Thyroid gland (tissue), 4 donors: ENCODE data around the gene MAJIN. TPM values are rescaled to one million over a fixed set of nuclear protein-coding genes. Genes with fewer than 3 reads are reported as not detected.

Experiments
- DNase-seq, 2 donors: peaks; one replicate each; pipeline ENCODE4 v3.0.0-alpha.2; 2019
- H3K27ac ChIP-seq, 3 donors: fragments of 200-600 bp; sonication (generic); 1 replicate in 2 of 3; 2 replicates in 1 of 3; pipeline ENCODE4 v1.5.1; 2016 to 2019; ENCODE audit warnings: mild to moderate bottlenecking in 1 of 3, moderate library complexity in 1 of 3
- H3K27me3 ChIP-seq: fragments of 200-600 bp; sonication (generic); one replicate; pipeline ENCODE4 v1.5.1; 2019
- H3K36me3 ChIP-seq, 2 donors: fragments of 200-600 bp; sonication (generic); one replicate each; pipeline ENCODE4 v1.5.1; 2016 to 2019
- H3K4me1 ChIP-seq, 2 donors: fragments of 200-600 bp; sonication (generic); one replicate each; pipeline ENCODE4 v1.5.1; 2017 to 2019
- H3K4me3 ChIP-seq, 3 donors: fragments of 200-600 bp; sonication (generic); replicated peaks in 1 of 3; 1 replicate in 2 of 3; 2 replicates in 1 of 3; pipeline ENCODE4 v1.5.1; 2016; ENCODE audit warnings: mild to moderate bottlenecking in 1 of 3
- H3K9me3 ChIP-seq: fragments of 200-600 bp; sonication (generic); one replicate; pipeline ENCODE4 v1.5.1; 2017
- POLR2A ChIP-seq, 2 donors: fragments of 450-650 bp; IDR thresholded peaks; one replicate each; pipeline ENCODE4 v1.6.1; 2017; ENCODE audit warnings: antibody characterized with exemption in 2 of 2, mild to moderate bottlenecking in 2 of 2, moderate library complexity in 1 of 2
- WGBS, 2 donors: methylation state at CpG; one replicate each; pipeline ENCODE4 v1.1.5; 2017; 5-methylcytosine and 5-hydroxymethylcytosine counted together
- intact Hi-C: fragments of 100-400 bp; cut with DNase I; formaldehyde crosslinking; loops from one replicate; pipeline ENCODE4 v1.15.1; 2023
- total RNA-seq, 4 donors: library from RNA; depleted of rRNA; stranded (reverse); fragments of >200 nt; gene quantifications; one replicate each; pipeline ENCODE4 v1.2.3, GENCODE V29; 2016
- TF ChIP-seq, protein P1 (sequence below), 6 experiments: fragments of 200-600 bp in 3 of 6; fragments of 450-650 bp in 3 of 6; sonication (generic) in 3 of 6; IDR thresholded peaks; one replicate each; pipeline ENCODE4 v1.5.1; 2016 to 2019; ENCODE audit warnings: antibody characterized with exemption in 6 of 6, mild to moderate bottlenecking in 2 of 6, inconsistent platforms in 1 of 6, moderate library complexity in 1 of 6

The MAJIN gene
- total RNA-seq, 4 donors from 2014 or later, result 0.27 TPM; not detected in 3

DNA sequence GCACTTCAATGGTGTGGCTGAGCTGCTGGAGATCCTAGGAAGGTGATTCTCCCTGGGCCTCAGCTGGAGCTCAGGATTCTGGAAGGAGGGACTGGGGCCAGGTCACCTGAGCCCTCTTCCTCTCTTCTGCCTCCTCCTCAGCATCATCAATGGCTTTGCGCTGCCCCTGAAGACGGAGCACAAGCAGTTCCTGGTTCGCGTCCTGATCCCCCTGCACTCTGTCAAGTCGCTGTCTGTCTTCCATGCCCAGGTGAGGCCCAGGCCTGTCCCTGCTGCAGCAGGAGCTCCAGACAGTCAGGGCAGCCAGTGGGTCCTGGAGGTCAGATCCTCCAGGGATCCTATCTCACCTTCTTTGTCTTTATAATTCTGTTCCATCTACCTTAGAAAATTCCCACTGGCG lies 41.6 kb downstream of the MAJIN start:
- no peak overlapping the region for H3K27ac ChIP-seq
- 98 to 99% methylated on average over 6 of the region's 6 CpGs for WGBS, 2 donors
- TF ChIP-seq, protein P1, sequence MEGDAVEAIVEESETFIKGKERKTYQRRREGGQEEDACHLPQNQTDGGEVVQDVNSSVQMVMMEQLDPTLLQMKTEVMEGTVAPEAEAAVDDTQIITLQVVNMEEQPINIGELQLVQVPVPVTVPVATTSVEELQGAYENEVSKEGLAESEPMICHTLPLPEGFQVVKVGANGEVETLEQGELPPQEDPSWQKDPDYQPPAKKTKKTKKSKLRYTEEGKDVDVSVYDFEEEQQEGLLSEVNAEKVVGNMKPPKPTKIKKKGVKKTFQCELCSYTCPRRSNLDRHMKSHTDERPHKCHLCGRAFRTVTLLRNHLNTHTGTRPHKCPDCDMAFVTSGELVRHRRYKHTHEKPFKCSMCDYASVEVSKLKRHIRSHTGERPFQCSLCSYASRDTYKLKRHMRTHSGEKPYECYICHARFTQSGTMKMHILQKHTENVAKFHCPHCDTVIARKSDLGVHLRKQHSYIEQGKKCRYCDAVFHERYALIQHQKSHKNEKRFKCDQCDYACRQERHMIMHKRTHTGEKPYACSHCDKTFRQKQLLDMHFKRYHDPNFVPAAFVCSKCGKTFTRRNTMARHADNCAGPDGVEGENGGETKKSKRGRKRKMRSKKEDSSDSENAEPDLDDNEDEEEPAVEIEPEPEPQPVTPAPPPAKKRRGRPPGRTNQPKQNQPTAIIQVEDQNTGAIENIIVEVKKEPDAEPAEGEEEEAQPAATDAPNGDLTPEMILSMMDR (IDR thresholded peaks at IDR 0.05), result no peak
- no peak for TF ChIP-seq POLR2A (IDR thresholded peaks at IDR 0.05)
- peaks cover 8 to 10% of the 10 kb centered on the region in 2 donors for H3K4me1 ChIP-seq
- no peaks in the 10 kb centered on the region for H3K27me3 ChIP-seq
- no peaks in the 10 kb centered on the region for H3K9me3 ChIP-seq
- intact Hi-C loops, result loop anchor here (10.0 kb wide), 1 partner anchor 64 kb away; the partner anchor contains the start of gene BATF2
- DNase-seq, result no peak
- H3K36me3 ChIP-seq, result peaks cover 36 to 65% of the 10 kb centered on the region in 2 donors
- H3K4me3 ChIP-seq, result no peak overlapping the region

DNA sequence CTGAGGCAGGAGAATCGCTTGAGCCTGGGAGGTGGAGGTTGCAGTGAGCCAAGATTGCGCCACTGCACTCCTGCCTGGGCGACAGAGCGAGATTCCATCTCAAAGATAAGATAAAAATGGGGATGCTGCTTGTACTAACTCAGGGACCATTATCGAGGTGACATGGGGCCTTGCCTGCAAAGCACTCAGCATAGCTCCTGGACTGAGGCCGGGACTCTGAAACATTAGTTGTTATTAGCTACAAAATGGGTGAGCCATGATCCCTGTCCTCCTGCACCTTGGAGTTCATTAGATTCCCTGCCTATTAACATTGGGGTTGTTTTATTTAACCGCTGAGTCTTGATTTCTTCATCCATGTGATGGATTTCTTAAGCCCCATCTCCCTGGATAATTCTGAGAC lies 42.3 kb downstream of the MAJIN start:
- peaks cover 36 to 65% of the 10 kb centered on the region in 2 donors for H3K36me3 ChIP-seq
- TF ChIP-seq, protein P1 (IDR thresholded peaks at IDR 0.05), result no peak
- TF ChIP-seq POLR2A (IDR thresholded peaks at IDR 0.05), result no peak

DNA sequence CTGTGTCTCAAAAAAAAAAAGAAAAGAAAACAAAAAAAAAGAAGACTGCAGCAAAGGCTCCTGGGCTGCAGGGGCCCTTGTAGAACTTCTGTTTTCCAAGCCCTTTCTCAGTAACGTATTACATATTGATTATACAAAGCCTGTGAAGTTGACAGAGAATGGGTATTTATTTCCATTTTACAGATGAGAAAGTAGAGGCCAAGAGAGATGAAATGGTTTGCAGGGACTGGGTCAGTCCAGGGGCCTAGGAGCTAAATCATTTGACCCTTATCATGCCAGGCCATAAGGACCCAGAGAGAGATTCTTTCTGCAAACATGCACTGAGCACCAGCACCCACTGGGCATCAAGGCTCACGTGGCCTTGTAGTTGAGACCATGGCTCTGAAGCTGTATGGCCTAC lies 43.0 kb downstream of the MAJIN start:
- Histone ChIP-seq H3K36me3 (peaks cover 36 to 62% of the 10 kb centered on the region in 2 donors), H3K4me3 (no peak overlapping the region), H3K4me1 (peaks cover 9 to 12% of the 10 kb centered on the region in 2 donors), H3K9me3 (no peaks in the 10 kb centered on the region), H3K27me3 (no peaks in the 10 kb centered on the region), H3K27ac (no peak overlapping the region)
- intact Hi-C loops, result loop anchor here (5.0 kb wide), 1 partner anchor 688 kb away; the partner anchor contains the start of gene PCNX3
- 97 to 98% methylated on average over 2 of the region's 2 CpGs for WGBS, 2 donors
- TF ChIP-seq POLR2A (IDR thresholded peaks at IDR 0.05), result no peak
- TF ChIP-seq, protein P1 (IDR thresholded peaks at IDR 0.05), result no peak
- no peak for DNase-seq

More for the DNA sequence above, 42.3 kb downstream of the MAJIN start:
- Histone ChIP-seq H3K4me1 (peaks cover 9 to 12% of the 10 kb centered on the region in 2 donors), H3K4me3 (no peak overlapping the region), H3K27ac (no peak overlapping the region), H3K9me3 (no peaks in the 10 kb centered on the region), H3K27me3 (no peaks in the 10 kb centered on the region)
- intact Hi-C loops, result loop anchor here (5.0 to 10.0 kb wide), 2 partner anchors 65 to 688 kb away; partner anchors contain the start of genes BATF2 and PCNX3
- 97 to 99% methylated on average over 7 of the region's 7 CpGs for WGBS, 2 donors
- DNase-seq, result no peak

DNA sequence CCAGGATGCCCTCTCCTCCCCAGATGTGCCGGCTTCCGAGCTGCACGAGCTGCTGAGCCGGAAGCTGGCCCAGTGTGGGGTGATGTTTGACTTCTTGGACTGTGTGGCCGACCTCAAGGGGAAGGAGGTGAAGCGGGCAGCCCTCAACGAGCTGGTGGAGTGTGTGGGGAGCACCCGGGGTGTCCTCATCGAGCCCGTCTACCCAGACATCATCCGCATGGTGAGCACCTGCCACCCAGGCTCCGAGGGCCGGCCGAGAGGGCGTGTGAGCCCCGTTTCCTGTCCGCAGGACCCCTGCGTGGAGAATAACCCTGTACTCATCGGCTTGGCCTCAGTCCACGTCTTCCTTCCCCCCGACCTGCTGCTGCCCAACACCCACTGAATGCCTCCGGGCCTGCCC lies 45.2 kb downstream of the MAJIN start:
- no peak for DNase-seq
- intact Hi-C loops, result loop anchor here (5.0 kb wide), 1 partner anchor 691 kb away; the partner anchor contains the start of gene PCNX3

More for the DNA sequence above, 45.2 kb downstream of the MAJIN start:
- no peak overlapping the region for H3K27ac ChIP-seq
- no peaks in the 10 kb centered on the region for H3K27me3 ChIP-seq
- H3K4me3 ChIP-seq, result no peak overlapping the region
- TF ChIP-seq POLR2A (IDR thresholded peaks at IDR 0.05), result no peak
- TF ChIP-seq, protein P1 (IDR thresholded peaks at IDR 0.05), result no peak
- peaks cover 17 to 39% of the 10 kb centered on the region in 2 donors for H3K36me3 ChIP-seq
- peaks cover 9 to 18% of the 10 kb centered on the region in 2 donors for H3K4me1 ChIP-seq
- H3K9me3 ChIP-seq, result no peaks in the 10 kb centered on the region
- 83 to 87% methylated on average over 17 to 18 of the region's 22 CpGs for WGBS, 2 donors
